PC-9 (cell line): Measurements from ENCODE around the gene GABRR2. TPM values are rescaled to one million over a fixed set of nuclear protein-coding genes. Genes with fewer than 3 reads are reported as not detected.

Experiments
- BruUV-seq: library from RNA; stranded (reverse); fragments of 400-500 nt; replicated peaks from 2 replicates; lab custom pipeline; 2021; lab: Mats Ljungman, UMichigan
- CTCF ChIA-PET: fragments of 300-600 bp; sonication (Branson Sonifier 250); formaldehyde crosslinking; loops from one replicate; lab custom pipeline; 2022; ENCODE audit warnings: antibody characterized with exemption; lab: Charles Lee
- POLR2A ChIA-PET: fragments of 300-600 bp; sonication (Branson Sonifier 250); formaldehyde crosslinking; loops from one replicate; lab custom pipeline; 2022; ENCODE audit warnings: antibody characterized with exemption; ENCODE audit not compliant: unreplicated experiment; lab: Charles Lee
- DNase-seq, 2 experiments: peaks; one replicate each; pipeline versions ENCODE4 v3.0.0 to v3.0.0-alpha.2; 2015 to 2022; ENCODE audit warnings: mixed read lengths in 1 of 2
- H2AFZ ChIP-seq: fragments of 200-600 bp; sonication (generic); 2 replicates; pipeline ENCODE4 v1.8.1; 2017; ENCODE audit warnings: antibody characterized with exemption
- H3F3A ChIP-seq: fragments of 200-600 bp; sonication (generic); 2 replicates; pipeline ENCODE4 v1.8.1; 2017; ENCODE audit warnings: antibody characterized with exemption, mild to moderate bottlenecking, low read depth; ENCODE audit not compliant: insufficient read depth
- H3K27ac ChIP-seq: fragments of 200-600 bp; sonication (generic); 2 replicates; pipeline ENCODE4 v1.6.1; 2016; ENCODE audit warnings: mixed run types
- H3K27me3 ChIP-seq: fragments of 200-600 bp; sonication (generic); 2 replicates; pipeline ENCODE4 v1.6.1; 2016; ENCODE audit warnings: low read depth, mixed run types; ENCODE audit not compliant: insufficient read depth
- H3K36me3 ChIP-seq: fragments of 200-600 bp; sonication (generic); 2 replicates; pipeline ENCODE4 v1.6.1; 2016; ENCODE audit warnings: low read depth, mixed run types
- H3K4me1 ChIP-seq: fragments of 200-600 bp; sonication (generic); replicated peaks from 2 replicates; pipeline ENCODE4 v1.6.1; 2016; ENCODE audit warnings: mixed run types; ENCODE audit not compliant: insufficient read depth
- H3K4me2 ChIP-seq: fragments of 200-600 bp; sonication (generic); 2 replicates; pipeline ENCODE4 v1.6.1; 2017; ENCODE audit warnings: mixed run types
- H3K4me3 ChIP-seq: fragments of 200-600 bp; sonication (generic); 2 replicates; pipeline ENCODE4 v1.6.1; 2016; ENCODE audit warnings: mixed run types
- H3K79me2 ChIP-seq: fragments of 200-600 bp; sonication (generic); 2 replicates; pipeline ENCODE4 v1.6.1; 2017; ENCODE audit warnings: low read depth, mixed run types
- H3K9me2 ChIP-seq: fragments of 200-600 bp; sonication (generic); 2 replicates; pipeline ENCODE4 v1.8.1; 2017; ENCODE audit warnings: mild to moderate bottlenecking; ENCODE audit not compliant: insufficient read depth
- H3K9me3 ChIP-seq: fragments of 200-600 bp; sonication (generic); 2 replicates; pipeline ENCODE4 v1.8.1; 2016; ENCODE audit warnings: low read depth; ENCODE audit not compliant: insufficient read depth
- H4K20me1 ChIP-seq: fragments of 200-600 bp; sonication (generic); 2 replicates; pipeline ENCODE4 v1.8.1; 2017; ENCODE audit not compliant: insufficient read depth
- EZH2 ChIP-seq: fragments of 200-600 bp; sonication (generic); IDR thresholded peaks from 2 replicates; pipeline ENCODE4 v1.8.0; 2017; ENCODE audit warnings: antibody characterized with exemption, low read depth
- intact Hi-C: fragments of 100-400 bp; cut with micrococcal nuclease; formaldehyde crosslinking; loops from one replicate; pipeline ENCODE4 v1.10.0; 2022; ENCODE audit not compliant: unreplicated experiment
- total RNA-seq: library from RNA; stranded (reverse); gene quantifications from 2 replicates; pipeline ENCODE4 v1.2.3, GENCODE V29; 2021
- TF ChIP-seq, protein P1 (sequence below): fragments of 200-600 bp; sonication (generic); conservative IDR thresholded peaks from 2 replicates; pipeline ENCODE4 v1.6.1; 2017; ENCODE audit warnings: mixed run types, antibody characterized with exemption, mild to moderate bottlenecking, moderate library complexity

GABRR2 gene
- total RNA-seq, 1 experiment from 2014 or later = 0.52 TPM

DNA sequence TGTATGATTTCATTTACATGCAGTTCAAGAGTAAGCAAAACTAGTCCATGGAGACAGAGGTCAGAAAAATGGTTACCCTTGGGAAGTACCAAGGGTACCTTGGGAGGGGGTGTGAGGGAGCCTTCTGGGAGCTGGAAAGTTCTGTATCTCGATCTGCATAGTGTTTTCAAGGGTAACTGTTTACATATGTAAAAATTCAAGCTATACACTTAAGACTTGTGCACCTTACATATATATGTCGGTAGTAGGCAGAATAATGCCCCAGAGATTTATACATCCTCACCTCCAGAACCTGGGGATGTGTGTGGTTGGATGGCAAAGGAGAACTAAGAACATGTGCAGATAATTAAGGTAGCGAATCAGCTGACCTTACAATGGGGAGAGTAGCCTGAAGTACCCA is 31.0 kb downstream of the GABRR2 start:
- no TSS peak for BruUV-seq
- no peak for DNase-seq
- no peaks in the 10 kb centered on the region for H3K79me2 ChIP-seq
- H3K4me2 ChIP-seq = no peak overlapping the region
- H3K9me2 ChIP-seq = no peaks in the 10 kb centered on the region
- no peak overlapping the region for H3K4me3 ChIP-seq
- CTCF ChIA-PET = no interaction called here
- TF ChIP-seq, protein P1, sequence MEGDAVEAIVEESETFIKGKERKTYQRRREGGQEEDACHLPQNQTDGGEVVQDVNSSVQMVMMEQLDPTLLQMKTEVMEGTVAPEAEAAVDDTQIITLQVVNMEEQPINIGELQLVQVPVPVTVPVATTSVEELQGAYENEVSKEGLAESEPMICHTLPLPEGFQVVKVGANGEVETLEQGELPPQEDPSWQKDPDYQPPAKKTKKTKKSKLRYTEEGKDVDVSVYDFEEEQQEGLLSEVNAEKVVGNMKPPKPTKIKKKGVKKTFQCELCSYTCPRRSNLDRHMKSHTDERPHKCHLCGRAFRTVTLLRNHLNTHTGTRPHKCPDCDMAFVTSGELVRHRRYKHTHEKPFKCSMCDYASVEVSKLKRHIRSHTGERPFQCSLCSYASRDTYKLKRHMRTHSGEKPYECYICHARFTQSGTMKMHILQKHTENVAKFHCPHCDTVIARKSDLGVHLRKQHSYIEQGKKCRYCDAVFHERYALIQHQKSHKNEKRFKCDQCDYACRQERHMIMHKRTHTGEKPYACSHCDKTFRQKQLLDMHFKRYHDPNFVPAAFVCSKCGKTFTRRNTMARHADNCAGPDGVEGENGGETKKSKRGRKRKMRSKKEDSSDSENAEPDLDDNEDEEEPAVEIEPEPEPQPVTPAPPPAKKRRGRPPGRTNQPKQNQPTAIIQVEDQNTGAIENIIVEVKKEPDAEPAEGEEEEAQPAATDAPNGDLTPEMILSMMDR = no peak
- TF ChIP-seq EZH2 = no peak
- no peaks in the 10 kb centered on the region for H3K9me3 ChIP-seq
- no peak overlapping the region for H3K27ac ChIP-seq
- no peaks in the 10 kb centered on the region for H3K27me3 ChIP-seq
- H2AFZ ChIP-seq = no peak overlapping the region
- H3F3A ChIP-seq = no peaks in the 10 kb centered on the region
- H3K4me1 ChIP-seq = no peaks in the 10 kb centered on the region
- H4K20me1 ChIP-seq = no peaks in the 10 kb centered on the region
- POLR2A ChIA-PET = no interaction called here
- intact Hi-C loops = loop anchor here (5.0 kb wide), 1 partner anchor 83 kb away; no protein-coding TSS in a partner anchor
- no peaks in the 10 kb centered on the region for H3K36me3 ChIP-seq

DNA sequence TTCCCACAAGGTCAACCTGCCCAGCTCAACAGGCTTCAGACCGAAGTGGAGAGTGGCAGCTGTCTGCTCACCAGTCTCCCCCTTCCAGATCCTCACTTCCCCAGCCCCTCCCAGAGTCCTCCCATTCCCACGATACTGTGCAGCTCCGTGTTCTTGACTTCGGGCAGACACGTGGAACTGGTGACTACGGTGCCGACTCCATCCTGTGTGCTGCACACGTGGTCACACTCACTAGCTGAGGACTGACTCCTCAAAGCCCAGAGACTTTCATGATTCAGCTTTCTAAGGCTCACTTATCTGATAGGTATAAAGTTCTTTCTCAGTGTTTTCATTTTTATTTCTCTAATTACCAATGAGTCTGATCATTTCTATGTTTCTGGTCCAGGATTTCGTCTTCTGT is 32.4 kb downstream of the GABRR2 start:
- BruUV-seq = no TSS peak
- TF ChIP-seq, protein P1 = no peak
- no peak for TF ChIP-seq EZH2
- H2AFZ ChIP-seq = no peak overlapping the region
- ChIA-PET CTCF (no interaction called here), POLR2A (no interaction called here)
- no peaks in the 10 kb centered on the region for H3K36me3 ChIP-seq
- no peak for DNase-seq
- H4K20me1 ChIP-seq = no peaks in the 10 kb centered on the region
- H3K4me3 ChIP-seq = no peak overlapping the region
- no peaks in the 10 kb centered on the region for H3K9me2 ChIP-seq
- H3K27ac ChIP-seq = no peak overlapping the region
- no peaks in the 10 kb centered on the region for H3K79me2 ChIP-seq
- H3F3A ChIP-seq = no peaks in the 10 kb centered on the region
- intact Hi-C loops = loop anchor here (5.0 kb wide), 1 partner anchor 85 kb away; no protein-coding TSS in a partner anchor
- no peaks in the 10 kb centered on the region for H3K9me3 ChIP-seq
- no peak overlapping the region for H3K4me2 ChIP-seq
- H3K27me3 ChIP-seq = no peaks in the 10 kb centered on the region
- H3K4me1 ChIP-seq = no peaks in the 10 kb centered on the region

DNA sequence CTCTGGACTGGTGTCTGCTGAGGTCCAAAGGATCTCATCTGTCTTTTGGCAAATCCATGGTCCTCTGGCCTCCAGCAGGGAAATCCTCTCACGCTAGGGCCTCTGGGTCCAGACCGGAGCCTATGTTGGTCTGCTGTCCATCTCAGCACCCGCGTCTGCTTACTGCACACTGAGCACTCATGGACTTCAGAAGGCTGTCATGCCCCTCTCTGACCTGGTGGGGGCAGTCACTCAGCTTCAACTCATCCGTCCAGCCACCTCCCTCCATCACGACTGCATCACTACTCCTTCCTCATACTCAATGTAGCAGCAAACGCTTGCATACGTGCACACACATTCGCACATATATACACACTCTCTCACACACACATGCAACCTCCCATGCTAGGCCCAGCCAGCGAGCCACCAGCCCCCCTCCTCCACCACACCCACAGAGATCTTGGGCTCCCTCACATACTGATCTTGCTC is 33.3 kb downstream of the GABRR2 start:
- Histone ChIP-seq H3F3A (no peaks in the 10 kb centered on the region), H3K27ac (no peak overlapping the region), H4K20me1 (no peaks in the 10 kb centered on the region), H3K36me3 (no peaks in the 10 kb centered on the region), H3K79me2 (no peaks in the 10 kb centered on the region), H2AFZ (no peak overlapping the region), H3K27me3 (no peaks in the 10 kb centered on the region), H3K4me1 (no peaks in the 10 kb centered on the region), H3K9me2 (no peaks in the 10 kb centered on the region), H3K9me3 (no peaks in the 10 kb centered on the region), H3K4me3 (no peak overlapping the region), H3K4me2 (no peak overlapping the region)
- POLR2A ChIA-PET = no interaction called here
- intact Hi-C loops = loop anchor here (5.0 kb wide), 1 partner anchor 85 kb away; no protein-coding TSS in a partner anchor
- no TSS peak for BruUV-seq
- TF ChIP-seq, protein P1 = peak; percentile 58
- TF ChIP-seq EZH2 = no peak
- CTCF ChIA-PET = no interaction called here
- peak in 1 of 2 experiments; percentile 14 for DNase-seq
